Gastroesophageal sphincter (tissue), 4 donors: Measurements from ENCODE around the gene DOCK4. TPM values are rescaled to one million over a fixed set of nuclear protein-coding genes. Genes with fewer than 3 reads are reported as not detected.

Experiments used
- ATAC-seq: fragments of 150-250 bp; one replicate; pipeline ENCODE4 v1.9.1; 2016; ENCODE audit warnings: mild to moderate bottlenecking, moderate library complexity
- H3K27ac ChIP-seq, 4 donors: fragments of 200-600 bp; sonication (generic) in 3 of 4; 1 replicate in 3 of 4; 2 replicates in 1 of 4; pipeline ENCODE4 v1.5.1; 2016 to 2019
- H3K27me3 ChIP-seq: fragments of 200-600 bp; sonication (generic); one replicate; pipeline ENCODE4 v1.5.1; 2019
- H3K36me3 ChIP-seq, 2 donors: fragments of 200-600 bp; sonication (generic); one replicate each; pipeline ENCODE4 v1.5.1; 2019; ENCODE audit warnings: control low read depth in 1 of 2
- H3K4me1 ChIP-seq, 3 donors: fragments of 200-600 bp; sonication (generic); 1 replicate in 2 of 3; 2 replicates in 1 of 3; pipeline ENCODE4 v1.5.1; 2016 to 2019; ENCODE audit warnings: control low read depth in 2 of 3
- H3K4me3 ChIP-seq, 2 donors: fragments of 200-600 bp; sonication (generic); one replicate each; pipeline ENCODE4 v1.5.1; 2019; ENCODE audit warnings: mild to moderate bottlenecking in 1 of 2, moderate library complexity in 1 of 2
- H3K9me3 ChIP-seq, 3 donors: fragments of 200-600 bp; sonication (generic); one replicate each; pipeline ENCODE4 v1.5.1; 2017 to 2019; ENCODE audit warnings: control low read depth in 2 of 3
- CTCF ChIP-seq, 4 experiments: fragments of 200-600 bp in 2 of 4; fragments of 450-650 bp in 2 of 4; sonication (generic) in 1 of 4; IDR thresholded peaks; one replicate each; pipeline ENCODE4 v1.5.1; 2017 to 2019; ENCODE audit warnings: antibody characterized with exemption in 4 of 4, mild to moderate bottlenecking in 2 of 4, moderate library complexity in 2 of 4
- EP300 ChIP-seq: sonication (generic); formaldehyde crosslinking; IDR thresholded peaks from one replicate; pipeline ENCODE4 v1.6.1; 2017; ENCODE audit warnings: antibody characterized with exemption, mild to moderate bottlenecking
- POLR2A ChIP-seq, 2 donors: fragments of 450-650 bp; IDR thresholded peaks; one replicate each; pipeline ENCODE4 v1.6.1; 2017; ENCODE audit warnings: antibody characterized with exemption in 2 of 2, mild to moderate bottlenecking in 2 of 2, moderate library complexity in 1 of 2
- POLR2AphosphoS5 ChIP-seq: sonication (generic); formaldehyde crosslinking; IDR thresholded peaks from one replicate; pipeline ENCODE4 v1.6.1; 2017; ENCODE audit warnings: antibody characterized with exemption
- WGBS, 2 donors: methylation state at CpG; one replicate each; pipeline ENCODE4 v1.1.5; 2018; ENCODE audit warnings: low coverage in 1 of 2; 5-methylcytosine and 5-hydroxymethylcytosine counted together
- total RNA-seq, 4 donors: library from RNA; depleted of rRNA; stranded (reverse); fragments of >200 nt; gene quantifications; one replicate each; pipeline ENCODE4 v1.1.0, GENCODE V29; 2016

DOCK4 gene
- total RNA-seq, 4 donors from 2014 or later, result 14.0 to 34.1 (median 24.2) TPM

GRCh38 chr7:111855842-111856227, 350.4 kb downstream of the DOCK4 start:
- Histone ChIP-seq H3K4me1 (no peaks in the 10 kb centered on the region), H3K4me3 (no peak overlapping the region), H3K36me3 (peaks cover 0 to 17% of the 10 kb centered on the region in 2 donors), H3K27me3 (no peaks in the 10 kb centered on the region), H3K27ac (no peak overlapping the region), H3K9me3 (no peaks in the 10 kb centered on the region)
- TF ChIP-seq POLR2A (IDR thresholded peaks at IDR 0.05) (no peak), EP300 (no peak), POLR2AphosphoS5 (no peak), CTCF (IDR thresholded peaks at IDR 0.05) (no peak)
- no peak for ATAC-seq
- 52% methylated on average over 5 of the region's 5 CpGs; no CpG with 5 or more reads in 1 of the 2 donors for WGBS, 2 donors

- ATAC-seq, result no peak
Measured at GRCh38 chr7:111855161-111855841, 350.9 kb downstream of the DOCK4 start.

GRCh38 chr7:111853201-111853990, 352.8 kb downstream of the DOCK4 start:
- TF ChIP-seq POLR2A (IDR thresholded peaks at IDR 0.05), result no peak
- TF ChIP-seq POLR2AphosphoS5, result no peak
- TF ChIP-seq CTCF (IDR thresholded peaks at IDR 0.05), result no peak
- no peak for TF ChIP-seq EP300
- Histone ChIP-seq H3K4me3 (no peak overlapping the region), H3K27me3 (no peaks in the 10 kb centered on the region), H3K9me3 (no peaks in the 10 kb centered on the region), H3K4me1 (no peaks in the 10 kb centered on the region), H3K27ac (no peak overlapping the region), H3K36me3 (peaks cover 0 to 7% of the 10 kb centered on the region in 2 donors)
- 82 to 93% methylated on average over 3 to 6 of the region's 10 CpGs for WGBS, 2 donors
- no peak for ATAC-seq

More at GRCh38 chr7:111855161-111855841, 350.9 kb downstream of the DOCK4 start:
- WGBS, 2 donors, result 60 to 62% methylated on average over 3 to 4 of the region's 4 CpGs
- Histone ChIP-seq H3K36me3 (peaks cover 0 to 13% of the 10 kb centered on the region in 2 donors), H3K4me3 (no peak overlapping the region), H3K27me3 (no peaks in the 10 kb centered on the region), H3K4me1 (no peaks in the 10 kb centered on the region), H3K27ac (no peak overlapping the region), H3K9me3 (no peaks in the 10 kb centered on the region)
- no peak for TF ChIP-seq POLR2A (IDR thresholded peaks at IDR 0.05)
- no peak for TF ChIP-seq EP300
- no peak for TF ChIP-seq POLR2AphosphoS5
- TF ChIP-seq CTCF (IDR thresholded peaks at IDR 0.05), result peak in 2 of 4 experiments; percentile 31 to 45

GRCh38 chr7:111852081-111852480, 354.1 kb downstream of the DOCK4 start:
- H3K27ac ChIP-seq, result no peak overlapping the region
- no peaks in the 10 kb centered on the region for H3K9me3 ChIP-seq
- H3K36me3 ChIP-seq, result peaks cover 0 to 7% of the 10 kb centered on the region in 2 donors
- H3K4me1 ChIP-seq, result no peaks in the 10 kb centered on the region
- WGBS, 2 donors, result 90% methylated on average over 2 of the region's 7 CpGs; no CpG with 5 or more reads in 1 of the 2 donors
- no peak overlapping the region for H3K4me3 ChIP-seq
- ATAC-seq, result no peak
- no peaks in the 10 kb centered on the region for H3K27me3 ChIP-seq
- TF ChIP-seq POLR2A (IDR thresholded peaks at IDR 0.05) (no peak), POLR2AphosphoS5 (no peak), CTCF (IDR thresholded peaks at IDR 0.05) (no peak), EP300 (no peak)
